GM23338 (cell line): ENCODE measurements around the gene RSPRY1. TPM values are rescaled to one million over a fixed set of nuclear protein-coding genes. Genes with fewer than 3 reads are reported as not detected.

Experiments
- ATAC-seq: fragments of 200-7000 bp; cut with Tn5 transposase; 3 replicates; pipeline ENCODE4 v1.9.1; 2020
- DNase-seq: peaks from one replicate; pipeline ENCODE4 v3.0.0-alpha.2; 2015; ENCODE audit warnings: low spot score
- H2AFZ ChIP-seq: fragments of 200-600 bp; sonication (generic); 2 replicates; pipeline ENCODE4 v1.8.0; 2016; ENCODE audit warnings: antibody characterized with exemption, mild to moderate bottlenecking, moderate library complexity
- H3F3A ChIP-seq: fragments of 200-600 bp; sonication (generic); replicated peaks from 2 replicates; pipeline ENCODE4 v1.8.0; 2017; ENCODE audit warnings: antibody characterized with exemption, mixed run types, low read depth
- H3K27ac ChIP-seq: fragments of 200-600 bp; sonication (generic); 2 replicates; pipeline ENCODE4 v1.6.1; 2016; ENCODE audit warnings: low read depth
- H3K27me3 ChIP-seq: fragments of 200-600 bp; sonication (generic); 2 replicates; pipeline ENCODE4 v1.8.0; 2016; ENCODE audit warnings: mild to moderate bottlenecking, mixed run types, moderate library complexity; ENCODE audit not compliant: insufficient read depth
- H3K36me3 ChIP-seq: fragments of 200-600 bp; sonication (generic); 2 replicates; pipeline ENCODE4 v1.8.0; 2016; ENCODE audit warnings: mild to moderate bottlenecking; ENCODE audit not compliant: insufficient read depth
- H3K4me1 ChIP-seq: fragments of 200-600 bp; sonication (generic); 2 replicates; pipeline ENCODE4 v1.8.0; 2016; ENCODE audit warnings: mild to moderate bottlenecking, moderate library complexity; ENCODE audit not compliant: insufficient read depth
- H3K4me2 ChIP-seq: fragments of 200-600 bp; sonication (generic); 2 replicates; pipeline ENCODE4 v1.7.1; 2017; ENCODE audit warnings: mixed run types
- H3K4me3 ChIP-seq: fragments of 200-600 bp; sonication (generic); 2 replicates; pipeline ENCODE4 v1.6.1; 2016; ENCODE audit warnings: mixed run types
- H3K79me2 ChIP-seq: fragments of 200-600 bp; sonication (generic); replicated peaks from 2 replicates; pipeline ENCODE4 v1.8.0; 2017; ENCODE audit warnings: mild to moderate bottlenecking; ENCODE audit not compliant: insufficient read depth
- H3K9me2 ChIP-seq: fragments of 200-600 bp; sonication (generic); 2 replicates; pipeline ENCODE4 v1.8.0; 2017; ENCODE audit not compliant: insufficient read depth
- H4K20me1 ChIP-seq: fragments of 200-600 bp; sonication (generic); replicated peaks from 2 replicates; pipeline ENCODE4 v1.8.0; 2017; ENCODE audit warnings: mild to moderate bottlenecking; ENCODE audit not compliant: insufficient read depth
- H3K27ac Mint-ChIP-seq: 2 replicates; pipeline ENCODE4 v1.8.0; 2020; ENCODE audit warnings: inconsistent platforms, mild to moderate bottlenecking, moderate library complexity, mixed read lengths
- H3K27me3 Mint-ChIP-seq: 3 replicates; pipeline ENCODE4 v1.8.0; 2022; ENCODE audit warnings: low read depth, mild to moderate bottlenecking, moderate library complexity, mixed read lengths, inconsistent platforms; ENCODE audit not compliant: insufficient read depth, poor library complexity
- H3K36me3 Mint-ChIP-seq: 3 replicates; pipeline ENCODE4 v1.8.0; 2021; ENCODE audit warnings: low read depth, mild to moderate bottlenecking, inconsistent platforms, moderate library complexity, mixed read lengths
- H3K4me1 Mint-ChIP-seq: 3 replicates; pipeline ENCODE4 v1.8.0; 2020; ENCODE audit warnings: mild to moderate bottlenecking, inconsistent platforms, mixed read lengths
- H3K4me3 Mint-ChIP-seq: 3 replicates; pipeline ENCODE4 v1.8.0; 2021; ENCODE audit warnings: moderate library complexity, mild to moderate bottlenecking, inconsistent platforms, mixed read lengths
- H3K9me3 Mint-ChIP-seq: 3 replicates; pipeline ENCODE4 v1.8.0; 2020; ENCODE audit warnings: moderate library complexity, mild to moderate bottlenecking, inconsistent platforms, mixed read lengths
- CTCF ChIP-seq, 2 experiments: fragments of 200-600 bp in 1 of 2; sonication (generic) in 1 of 2; conservative IDR thresholded peaks; 2 replicates each; pipeline versions ENCODE4 v1.5.1 to v1.6.1; 2016 to 2017; ENCODE audit warnings: antibody characterized with exemption in 2 of 2, low read depth in 2 of 2, mild to moderate bottlenecking in 2 of 2, moderate library complexity in 1 of 2
- ETS1 ChIP-seq: IDR thresholded peaks from 2 replicates; pipeline ENCODE4 v1.6.1; 2016; ENCODE audit warnings: antibody characterized with exemption
- EZH2 ChIP-seq: fragments of 200-600 bp; sonication (generic); IDR thresholded peaks from one replicate; pipeline ENCODE4 v1.8.0; 2017; ENCODE audit warnings: antibody characterized with exemption, mild to moderate bottlenecking, low read depth; ENCODE audit not compliant: unreplicated experiment
- JUNB ChIP-seq: IDR thresholded peaks from one replicate; pipeline ENCODE4 v1.6.1; 2016; ENCODE audit warnings: antibody characterized with exemption; ENCODE audit not compliant: unreplicated experiment
- POLR2AphosphoS5 ChIP-seq: IDR thresholded peaks from 2 replicates; pipeline ENCODE4 v1.6.1; 2016; ENCODE audit warnings: antibody characterized with exemption, low read depth
- REST ChIP-seq: IDR thresholded peaks from one replicate; pipeline ENCODE4 v1.6.1; 2018; ENCODE audit warnings: antibody characterized with exemption; ENCODE audit not compliant: unreplicated experiment
- polyA plus RNA-seq: library from polyadenylated mRNA; unstranded; fragments of >200 nt; fragmentation: Nextera tagmentation; extraction: Ambion mirVana; gene quantifications from 2 replicates; pipeline ENCODE4 v1.2.1, GENCODE V29; 2016
- total RNA-seq: library from RNA; depleted of rRNA; stranded (reverse); fragments of >200 nt; shearing (Covaris generic); gene quantifications from 2 replicates; pipeline ENCODE4 v1.2.3, GENCODE V29; 2014

RSPRY1 gene
- total and polyA plus RNA-seq, 2 experiments from 2014 or later: 25.8 to 35.9 TPM

GRCh38 chr16:57149391-57149790, 36.7 kb upstream of the RSPRY1 start:
- H3K36me3 Mint-ChIP-seq: peaks cover 20% of the 10 kb centered on the region
- Histone ChIP-seq H3K9me2 (no peaks in the 10 kb centered on the region), H3K4me2 (no peak overlapping the region), H3K27me3 (no peaks in the 10 kb centered on the region), H3F3A (no peaks in the 10 kb centered on the region), H3K36me3 (peaks cover 7% of the 10 kb centered on the region), H3K79me2 (no peaks in the 10 kb centered on the region), H3K4me3 (no peak overlapping the region), H2AFZ (no peak overlapping the region), H4K20me1 (no peaks in the 10 kb centered on the region), H3K27ac (no peak overlapping the region), H3K4me1 (peaks cover 47% of the 10 kb centered on the region)
- peaks cover 22% of the 10 kb centered on the region for H3K27me3 Mint-ChIP-seq
- no peak for TF ChIP-seq ETS1
- no peak for TF ChIP-seq EZH2
- no peak for TF ChIP-seq POLR2AphosphoS5
- H3K4me3 Mint-ChIP-seq: no peak overlapping the region
- no peaks in the 10 kb centered on the region; the same call in 2 of the 3 replicates for H3K9me3 Mint-ChIP-seq
- DNase-seq: no peak
- no peak for ATAC-seq
- peaks cover 65% of the 10 kb centered on the region for H3K4me1 Mint-ChIP-seq
- H3K27ac Mint-ChIP-seq: no peak overlapping the region; the same call in 1 of the 2 replicates

- H3K27me3 Mint-ChIP-seq: peaks cover 21% of the 10 kb centered on the region
- peaks cover 56% of the 10 kb centered on the region for H3K4me1 Mint-ChIP-seq
- peaks cover 30% of the 10 kb centered on the region for H3K36me3 Mint-ChIP-seq
- peaks cover 7% of the 10 kb centered on the region for H3K36me3 ChIP-seq
- H4K20me1 ChIP-seq: no peaks in the 10 kb centered on the region
- TF ChIP-seq CTCF (conservative IDR thresholded peaks at IDR 0.05; ENCODE audit: low read depth in 2 of 2): peak in 1 of 2 experiments; percentile 43; a peak in 2 of 4 replicates
- TF ChIP-seq REST: no peak
- no peak for TF ChIP-seq JUNB
- H2AFZ ChIP-seq: no peak overlapping the region
- H3F3A ChIP-seq: no peaks in the 10 kb centered on the region
- DNase-seq (peak; percentile 19), ATAC-seq (no peak; the same call in 2 of the 3 replicates)
- peak overlapping the region; percentile 37; the same call in 1 of the 2 replicates for H3K4me2 ChIP-seq
- no peak overlapping the region for H3K4me3 Mint-ChIP-seq
- no peaks in the 10 kb centered on the region for H3K27me3 ChIP-seq
- peaks cover 41% of the 10 kb centered on the region for H3K4me1 ChIP-seq
- peak overlapping the region; percentile 72 for H3K27ac Mint-ChIP-seq
- H3K4me3 ChIP-seq: no peak overlapping the region
- no peaks in the 10 kb centered on the region; the same call in 2 of the 3 replicates for H3K9me3 Mint-ChIP-seq
- no peak overlapping the region for H3K27ac ChIP-seq
- no peaks in the 10 kb centered on the region for H3K79me2 ChIP-seq
- H3K9me2 ChIP-seq: no peaks in the 10 kb centered on the region
Observed at GRCh38 chr16:57150682-57151330, 35.3 kb upstream of the RSPRY1 start.
